Stimulated activated naive CD8-positive, alpha-beta T cell treated with anti-CD3 and anti-CD28 coated beads, Interleukin-15, amount 100 ng/mL, for 72 hours (primary cell): ENCODE results near the gene FOLR2.
"Not testable (repeated sequence)": the region's sequence is repeated elsewhere in the genome, so short reads cannot be mapped to it uniquely, and the experiment has no call there.

Experiments
- ATAC-seq: fragments of 150-1000 bp; cut with Tn5 transposase; 2 replicates; pipeline ENCODE4 v1.10.0; 2021; ENCODE audit warnings: mild to moderate bottlenecking, moderate library complexity
- DNase-seq, 2 donors: peaks; one replicate each; pipeline ENCODE4 v3.0.0; 2021 to 2022
- H3K27ac Mint-ChIP-seq, 2 donors: one replicate each; pipeline ENCODE4 v1.8.0; 2022; ENCODE audit warnings: mild to moderate bottlenecking in 2 of 2, mixed read lengths in 2 of 2, moderate library complexity in 2 of 2
- H3K27me3 Mint-ChIP-seq: one replicate; pipeline ENCODE4 v1.8.0; 2022; ENCODE audit warnings: mixed read lengths
- H3K4me1 Mint-ChIP-seq: one replicate; pipeline ENCODE4 v1.8.0; 2022; ENCODE audit warnings: mild to moderate bottlenecking, mixed read lengths
- H3K4me3 Mint-ChIP-seq, 2 donors: one replicate each; pipeline ENCODE4 v1.8.0; 2022; ENCODE audit warnings: mild to moderate bottlenecking in 2 of 2, mixed read lengths in 2 of 2, moderate library complexity in 1 of 2
- H3K9me3 Mint-ChIP-seq, 2 donors: one replicate each; pipeline ENCODE4 v1.8.0; 2022; ENCODE audit warnings: mixed read lengths in 2 of 2

FOLR2 gene

GRCh38 chr11:72216638-72217037 is at the start of gene FOLR2:
Gene FOLR2, plus strand, starts transcription at chr11:72216794. Its CDS starts 1,791 bp downstream, at chr11:72218585.
- DNase-seq (no peak), ATAC-seq (no peak)
- Mint-ChIP-seq H3K27ac (peak within 1 kb of the TSS in 1 of 2 donors; percentile 30), H3K4me1 (peaks cover 13% of the 10 kb centered on the region), H3K27me3 (peaks cover 30% of the 10 kb centered on the region), H3K4me3 (no peak within 1 kb of the TSS), H3K9me3 (no peaks in the 10 kb centered on the region)

GRCh38 chr11:72169046-72169555 is 47.5 kb upstream of the FOLR2 start:
- H3K27ac Mint-ChIP-seq, H3K4me3 Mint-ChIP-seq, H3K27me3 Mint-ChIP-seq, DNase-seq, ATAC-seq, H3K4me1 Mint-ChIP-seq, H3K9me3 Mint-ChIP-seq: not testable (repeated sequence)

- H3K4me3 Mint-ChIP-seq, H3K27me3 Mint-ChIP-seq, ATAC-seq, H3K27ac Mint-ChIP-seq, H3K4me1 Mint-ChIP-seq, DNase-seq, H3K9me3 Mint-ChIP-seq: not testable (repeated sequence)
Observed at GRCh38 chr11:72169754-72170153, 46.8 kb upstream of the FOLR2 start.

GRCh38 chr11:72172043-72172442 is 44.6 kb upstream of the FOLR2 start:
- not testable (repeated sequence) for H3K4me3 Mint-ChIP-seq, H3K9me3 Mint-ChIP-seq, H3K27ac Mint-ChIP-seq, H3K4me1 Mint-ChIP-seq, DNase-seq, H3K27me3 Mint-ChIP-seq, ATAC-seq

GRCh38 chr11:72173291-72173690 is 43.3 kb upstream of the FOLR2 start:
- H3K9me3 Mint-ChIP-seq = no peaks in the 10 kb centered on the region
- ATAC-seq (no peak), DNase-seq (no peak)
- no peak overlapping the region for H3K27ac Mint-ChIP-seq
- no peak overlapping the region for H3K4me3 Mint-ChIP-seq
- no peaks in the 10 kb centered on the region for H3K4me1 Mint-ChIP-seq
- H3K27me3 Mint-ChIP-seq = no peaks in the 10 kb centered on the region

- H3K4me3 Mint-ChIP-seq = no peak overlapping the region
- no peak for ATAC-seq
- H3K27ac Mint-ChIP-seq = no peak overlapping the region
- no peaks in the 10 kb centered on the region for H3K9me3 Mint-ChIP-seq
- no peak for DNase-seq
- no peaks in the 10 kb centered on the region for H3K27me3 Mint-ChIP-seq
- H3K4me1 Mint-ChIP-seq = no peaks in the 10 kb centered on the region
Observed at GRCh38 chr11:72174302-72175070, 42.1 kb upstream of the FOLR2 start.

- no peak overlapping the region for H3K4me3 Mint-ChIP-seq
- H3K9me3 Mint-ChIP-seq = no peaks in the 10 kb centered on the region
- no peak for ATAC-seq
- peaks cover 12% of the 10 kb centered on the region for H3K27me3 Mint-ChIP-seq
- H3K4me1 Mint-ChIP-seq = no peaks in the 10 kb centered on the region
- no peak for DNase-seq
- H3K27ac Mint-ChIP-seq = no peak overlapping the region
Observed at GRCh38 chr11:72177656-72178055, 38.9 kb upstream of the FOLR2 start.

- no peak overlapping the region for H3K4me3 Mint-ChIP-seq
Observed at GRCh38 chr11:72179049-72179803, 37.4 kb upstream of the FOLR2 start.

GRCh38 chr11:72179804-72180396 is 36.7 kb upstream of the FOLR2 start:
- DNase-seq (no peak), ATAC-seq (no peak)
- peaks cover 5% of the 10 kb centered on the region for H3K4me1 Mint-ChIP-seq
- no peaks in the 10 kb centered on the region for H3K9me3 Mint-ChIP-seq
- H3K27ac Mint-ChIP-seq = no peak overlapping the region
- H3K4me3 Mint-ChIP-seq = no peak overlapping the region
- peaks cover 12% of the 10 kb centered on the region for H3K27me3 Mint-ChIP-seq

More at GRCh38 chr11:72179049-72179803, 37.4 kb upstream of the FOLR2 start:
- ATAC-seq = no peak
- DNase-seq = no peak
- Mint-ChIP-seq H3K4me1 (peaks cover 5% of the 10 kb centered on the region), H3K9me3 (no peaks in the 10 kb centered on the region), H3K27ac (peak overlapping the region in 1 of 2 donors; percentile 63), H3K27me3 (peaks cover 12% of the 10 kb centered on the region)

- not testable (repeated sequence) for H3K4me3 Mint-ChIP-seq, H3K9me3 Mint-ChIP-seq, H3K27ac Mint-ChIP-seq, ATAC-seq, H3K4me1 Mint-ChIP-seq, DNase-seq
- H3K27me3 Mint-ChIP-seq = peaks cover 12% of the 10 kb centered on the region
Observed at GRCh38 chr11:72180892-72181552, 35.6 kb upstream of the FOLR2 start.

GRCh38 chr11:72181553-72181958 is 35.0 kb upstream of the FOLR2 start:
- not testable (repeated sequence) for ATAC-seq, H3K27ac Mint-ChIP-seq, H3K9me3 Mint-ChIP-seq, H3K4me1 Mint-ChIP-seq, DNase-seq, H3K4me3 Mint-ChIP-seq
- peaks cover 12% of the 10 kb centered on the region for H3K27me3 Mint-ChIP-seq

GRCh38 chr11:72188267-72188666 is 28.3 kb upstream of the FOLR2 start:
- no peak for DNase-seq
- H3K27me3 Mint-ChIP-seq = no peaks in the 10 kb centered on the region
- H3K9me3 Mint-ChIP-seq = no peaks in the 10 kb centered on the region
- no peak overlapping the region for H3K27ac Mint-ChIP-seq
- ATAC-seq = no peak
- peaks cover 3% of the 10 kb centered on the region for H3K4me1 Mint-ChIP-seq
- H3K4me3 Mint-ChIP-seq = no peak overlapping the region

GRCh38 chr11:72189455-72190250 is 26.9 kb upstream of the FOLR2 start:
- ATAC-seq (no peak), DNase-seq (no peak)
- Mint-ChIP-seq H3K4me3 (no peak overlapping the region), H3K27me3 (no peaks in the 10 kb centered on the region), H3K9me3 (no peaks in the 10 kb centered on the region), H3K27ac (peak overlapping the region in 1 of 2 donors; percentile 50), H3K4me1 (no peaks in the 10 kb centered on the region)

- ATAC-seq (no peak), DNase-seq (no peak)
- Mint-ChIP-seq H3K27me3 (no peaks in the 10 kb centered on the region), H3K9me3 (no peaks in the 10 kb centered on the region), H3K4me1 (no peaks in the 10 kb centered on the region), H3K4me3 (no peak overlapping the region), H3K27ac (peak overlapping the region in 1 of 2 donors; percentile 5)
Observed at GRCh38 chr11:72190631-72191071, 25.9 kb upstream of the FOLR2 start.
